Jurkat, Clone E6-1 (cell line): ENCODE results near the gene RHOC. TPM values are rescaled to one million over a fixed set of nuclear protein-coding genes. Genes with fewer than 3 reads are reported as not detected.
"Not testable (repeated sequence)": the region's sequence is repeated elsewhere in the genome, so short reads cannot be mapped to it uniquely, and the experiment has no call there.

Experiments used
- DNase-seq: peaks from one replicate; pipeline ENCODE4 v3.0.0-alpha.2; 2011; ENCODE audit warnings: low read depth, low spot score
- H3K4me3 ChIP-seq: 2 replicates; pipeline ENCODE4 v1.5.1; 2011; ENCODE audit warnings: mild to moderate bottlenecking, low read length, control low read depth, moderate library complexity
- polyA plus RNA-seq: library from polyadenylated mRNA; unstranded; fragments of >200 nt; gene quantifications from one replicate; pipeline ENCODE4 v1.2.1, GENCODE V29; 2012; ENCODE audit warnings: missing spikeins; ENCODE audit not compliant: insufficient read length, insufficient read depth

RHOC gene
- 216 TPM for polyA plus RNA-seq

- peak within 1 kb of the TSS; percentile 74 for H3K4me3 ChIP-seq
- no peak for DNase-seq
Observed at GRCh38 chr1:112706505-112707220, at the start of gene RHOC. RHOC (minus strand) TSS chr1:112707127; CDS start chr1:112703799, 3,328 bp downstream.

GRCh38 chr1:112754116-112754628 lies 47.2 kb upstream of the RHOC start:
- no peak overlapping the region for H3K4me3 ChIP-seq
- DNase-seq, result no peak

DNA sequence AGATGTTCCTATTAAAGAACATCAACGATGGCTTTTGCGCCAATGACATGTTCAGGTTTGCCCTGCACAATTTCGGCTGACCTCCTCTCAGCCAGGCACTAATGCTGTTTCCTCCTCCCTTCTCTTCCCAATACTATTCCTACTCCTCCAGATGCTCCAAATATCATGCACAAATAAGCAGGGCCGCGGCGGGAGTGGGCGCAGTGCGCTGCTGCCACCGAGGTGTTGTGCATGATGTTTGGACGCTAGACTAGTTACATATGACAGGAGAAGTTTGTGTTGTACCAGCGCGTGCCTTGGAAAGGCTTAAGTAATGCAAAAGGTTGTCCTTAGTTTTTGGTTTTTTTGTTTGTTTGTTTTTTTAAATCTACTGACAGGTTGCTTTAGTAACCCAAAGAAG lies 41.5 kb upstream of the RHOC start:
- no peak overlapping the region for H3K4me3 ChIP-seq
- DNase-seq, result no peak

DNA sequence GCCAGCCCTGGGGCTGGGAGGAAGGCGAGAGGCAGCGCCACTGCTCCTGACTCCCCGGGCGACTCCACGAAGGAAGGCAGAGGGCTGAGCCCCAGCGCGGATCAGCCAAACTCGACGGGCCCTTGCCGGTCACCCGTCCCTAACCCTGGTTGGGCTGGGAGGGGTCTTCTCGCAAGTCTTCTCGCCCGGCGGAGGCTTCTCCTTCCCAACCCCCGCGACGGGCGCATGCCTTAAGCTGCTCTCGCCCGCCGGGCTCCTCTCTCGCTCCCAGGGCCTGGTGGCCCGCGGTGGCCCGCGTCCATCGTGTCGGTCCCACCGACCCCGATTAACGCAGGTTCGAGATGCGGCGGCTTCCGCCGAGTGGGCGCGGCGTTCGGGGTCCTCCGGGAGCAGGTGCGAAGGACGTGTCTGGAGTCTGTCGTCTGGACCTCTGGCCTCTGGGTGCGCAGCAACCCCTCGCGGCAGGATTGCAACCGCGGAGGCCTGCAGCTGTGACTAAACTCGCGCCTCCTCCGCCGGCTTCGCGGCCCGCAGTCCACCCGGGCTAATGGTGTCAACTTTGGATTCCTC lies 37.2 kb upstream of the RHOC start:
- no peak for DNase-seq
- no peak overlapping the region for H3K4me3 ChIP-seq

DNA sequence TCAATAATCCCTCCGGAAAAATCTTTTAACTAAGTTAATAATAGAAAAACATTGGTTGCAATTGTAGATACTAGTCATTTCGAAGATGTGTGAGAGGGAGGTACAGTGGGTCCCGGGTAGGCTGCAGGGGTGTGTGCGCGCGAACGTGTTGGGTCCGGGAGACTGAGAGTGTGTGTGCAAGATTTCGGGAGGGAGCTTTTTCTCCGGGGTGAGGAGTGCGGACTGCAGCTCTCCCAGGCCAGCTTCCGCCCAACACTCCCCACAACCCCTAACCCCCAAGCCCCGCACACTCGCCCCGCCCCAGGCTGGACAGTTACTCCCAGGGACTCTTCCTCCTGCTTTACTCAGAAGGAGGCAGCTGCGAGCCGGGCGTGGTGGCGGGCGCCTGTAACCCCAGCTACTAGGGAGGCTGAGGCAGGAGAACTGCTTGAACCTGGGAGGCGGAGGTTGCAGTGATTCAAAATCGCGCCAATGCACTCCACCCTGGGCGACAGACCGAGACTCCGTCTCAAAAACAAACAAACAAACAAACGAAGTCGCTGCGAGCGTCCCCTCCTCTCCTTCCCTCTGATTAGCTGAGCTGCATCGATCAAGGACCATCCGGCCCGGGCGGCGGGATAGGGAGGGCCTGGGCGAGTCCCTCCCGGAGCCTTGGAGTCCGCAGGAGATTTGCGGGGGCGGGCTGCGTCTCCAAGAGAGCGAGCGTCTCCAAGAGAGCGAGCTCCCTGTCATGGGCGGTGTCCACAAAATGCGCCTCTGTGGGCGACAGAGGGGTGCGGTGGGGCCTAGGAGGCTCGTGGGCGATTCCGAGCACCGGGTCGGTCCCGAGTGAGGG lies 36.5 kb upstream of the RHOC start:
- DNase-seq, result no peak
- no peak overlapping the region for H3K4me3 ChIP-seq

DNA sequence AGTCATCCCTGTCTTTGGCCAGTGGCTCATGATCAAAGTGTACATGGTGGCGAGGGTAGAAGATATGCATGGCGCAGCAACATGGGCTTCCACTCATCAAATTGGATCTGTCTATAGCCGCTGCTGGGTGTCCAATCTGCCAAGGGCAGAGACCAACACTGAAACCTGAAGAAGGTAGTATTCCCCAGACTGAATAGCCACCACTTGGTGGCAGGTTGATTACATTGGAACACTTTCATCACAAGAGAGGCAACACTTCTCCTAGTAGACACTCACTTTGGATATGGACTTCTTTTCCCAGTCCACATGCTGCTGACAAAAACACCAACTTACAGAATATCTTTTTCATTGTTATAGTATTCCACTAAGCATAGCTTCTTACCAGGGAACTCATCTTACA lies 30.6 kb upstream of the RHOC start:
- H3K4me3 ChIP-seq, result no peak overlapping the region

DNA sequence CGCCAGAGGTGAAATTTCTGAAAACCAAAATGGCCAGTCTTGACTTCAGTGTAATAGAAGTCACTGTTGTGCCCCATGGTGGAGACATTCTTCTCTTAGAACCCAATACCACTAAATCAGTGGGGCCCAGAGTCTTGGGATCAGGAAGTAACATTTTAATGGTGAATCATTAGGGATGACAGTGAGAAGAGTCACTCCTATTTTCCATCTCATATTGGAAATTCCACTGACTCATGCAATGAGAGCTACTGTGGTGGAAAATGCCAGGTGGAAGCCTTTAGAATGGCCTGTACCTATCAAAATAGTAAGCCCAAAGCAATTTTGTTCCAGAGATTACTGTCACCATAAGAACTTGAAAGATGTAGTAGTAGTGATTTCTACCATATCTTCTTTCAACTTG lies 28.8 kb upstream of the RHOC start:
- DNase-seq, result no peak
- H3K4me3 ChIP-seq, result no peak overlapping the region

More for the DNA sequence above, 30.6 kb upstream of the RHOC start:
- DNase-seq, result no peak

DNA sequence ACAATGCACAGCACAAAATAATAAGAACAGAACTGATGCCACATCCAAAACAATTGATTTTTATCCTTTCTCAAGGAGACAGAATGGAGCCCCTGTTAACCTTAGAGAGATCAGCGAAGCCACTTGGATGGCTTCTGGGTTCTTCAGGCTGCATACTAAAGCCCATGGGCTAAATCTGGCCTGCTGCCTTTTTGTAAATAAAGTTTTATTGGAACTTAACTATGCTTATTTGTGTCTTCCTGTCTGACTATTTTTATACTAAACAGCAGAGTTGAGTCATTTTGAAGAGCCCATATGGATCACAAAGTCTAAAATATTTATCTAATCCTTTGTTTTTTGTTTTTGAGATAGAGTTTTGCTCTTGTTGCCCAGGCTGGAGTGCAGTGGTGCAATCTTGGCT lies 24.5 kb upstream of the RHOC start:
- no peak overlapping the region for H3K4me3 ChIP-seq
- no peak for DNase-seq

DNA sequence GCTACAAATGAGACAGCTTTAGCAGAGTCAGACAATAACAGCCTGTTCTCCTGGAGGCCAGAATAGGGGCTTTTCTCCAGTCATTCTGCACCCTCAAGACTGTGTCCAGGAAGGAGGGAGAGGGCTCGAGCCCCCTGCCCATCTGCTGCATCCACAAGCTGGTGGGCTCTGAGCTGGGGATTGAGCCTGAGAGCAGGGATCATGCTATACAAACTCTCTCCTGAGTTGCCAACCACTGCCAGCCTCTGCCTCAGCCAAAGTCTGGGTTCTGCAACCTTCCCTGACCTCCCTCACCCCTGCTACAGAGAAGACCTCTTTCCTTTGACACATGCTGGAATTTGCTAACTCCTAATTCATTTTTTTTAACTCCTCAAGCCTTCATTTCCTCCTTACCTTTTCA lies 23.0 kb upstream of the RHOC start:
- no peak overlapping the region for H3K4me3 ChIP-seq
- no peak for DNase-seq

- not testable (repeated sequence) for H3K4me3 ChIP-seq, DNase-seq
Observed at GRCh38 chr1:112729011-112729410, 22.1 kb upstream of the RHOC start.

GRCh38 chr1:112728306-112728971 lies 21.5 kb upstream of the RHOC start:
- not testable (repeated sequence) for DNase-seq, H3K4me3 ChIP-seq

- DNase-seq, result no peak
Observed at GRCh38 chr1:112727716-112728115, 20.8 kb upstream of the RHOC start.

DNA sequence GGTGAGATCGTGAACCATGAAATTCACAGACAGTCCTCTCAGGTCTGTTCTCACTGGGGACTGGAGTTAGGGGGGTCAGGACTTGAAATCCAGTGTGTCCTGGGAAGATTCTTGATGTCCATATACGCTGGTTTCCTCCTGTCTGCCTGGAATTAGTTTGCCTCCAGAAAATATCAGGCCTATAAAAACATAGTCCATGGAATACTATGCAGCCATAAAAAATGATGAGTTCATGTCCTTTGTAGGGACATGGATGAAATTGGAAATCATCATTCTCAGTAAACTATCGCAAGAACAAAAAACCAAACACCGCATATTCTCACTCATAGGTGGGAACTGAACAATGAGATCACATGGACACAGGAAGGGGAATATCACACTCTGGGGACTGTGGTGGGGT lies 17.3 kb upstream of the RHOC start:
- not testable (repeated sequence) for DNase-seq, H3K4me3 ChIP-seq

More at GRCh38 chr1:112727716-112728115, 20.8 kb upstream of the RHOC start:
- no peak overlapping the region for H3K4me3 ChIP-seq

DNA sequence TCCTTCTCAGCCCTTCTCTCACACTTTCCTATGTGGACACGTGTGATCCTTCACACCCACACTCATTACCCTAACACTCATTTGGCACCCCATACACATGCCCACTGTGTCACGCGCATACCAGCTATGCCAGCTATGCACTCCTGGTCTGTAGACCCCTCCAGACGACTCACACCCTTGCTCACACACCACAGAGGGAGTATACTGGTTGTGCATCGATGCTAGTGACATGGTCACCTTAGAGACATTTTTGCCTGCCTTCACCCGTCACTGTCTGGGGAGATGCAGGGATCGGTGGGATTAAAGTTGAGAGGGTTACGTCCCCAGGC lies 16.5 kb upstream of the RHOC start:
- DNase-seq, result no peak
- H3K4me3 ChIP-seq, result no peak overlapping the region

GRCh38 chr1:112722601-112723510 lies 15.9 kb upstream of the RHOC start:
- H3K4me3 ChIP-seq, result peak overlapping the region; percentile 11; the same call in 1 of the 2 replicates
- DNase-seq, result no peak

- no peak for DNase-seq
Observed at GRCh38 chr1:112721966-112722524, 15.1 kb upstream of the RHOC start.

DNA sequence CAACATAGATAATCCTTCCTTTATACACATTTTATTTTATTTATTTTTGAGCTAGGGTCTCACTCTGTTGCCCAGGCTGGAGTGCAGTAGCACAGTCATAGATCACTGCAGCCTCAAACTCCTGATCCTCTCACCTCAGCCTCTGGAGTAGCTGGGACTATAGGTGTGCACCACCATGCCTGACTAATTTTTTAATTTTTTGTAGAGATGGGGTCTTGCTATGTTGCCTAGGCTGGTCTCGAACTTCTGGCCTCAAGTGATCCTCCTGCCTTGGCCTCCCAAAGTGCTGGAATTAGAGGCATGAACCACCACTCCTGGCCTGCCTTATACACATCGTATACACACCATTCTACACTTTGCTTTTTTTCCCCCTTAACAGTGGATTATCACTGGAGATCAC lies 14.4 kb upstream of the RHOC start:
- not testable (repeated sequence) for H3K4me3 ChIP-seq

More at GRCh38 chr1:112721966-112722524, 15.1 kb upstream of the RHOC start:
- H3K4me3 ChIP-seq, result no peak overlapping the region

GRCh38 chr1:112720800-112721199 lies 13.9 kb upstream of the RHOC start:
- no peak for DNase-seq
- no peak overlapping the region for H3K4me3 ChIP-seq

More for the DNA sequence above, 14.4 kb upstream of the RHOC start:
- not testable (repeated sequence) for DNase-seq
